GM19395 (cell line): ENCODE measurements around the gene LYAR.
"Not testable (repeated sequence)": the region's sequence is repeated elsewhere in the genome, so short reads cannot be mapped to it uniquely, and the experiment has no call there.

ENCODE experiments used
- ATAC-seq: cut with Tn5 transposase; IDR thresholded peaks from one replicate; pipeline ENCODE4 v1.9.1; 2021; ENCODE audit warnings: mild to moderate bottlenecking, moderate library complexity; ENCODE audit not compliant: unreplicated experiment

LYAR gene

DNA sequence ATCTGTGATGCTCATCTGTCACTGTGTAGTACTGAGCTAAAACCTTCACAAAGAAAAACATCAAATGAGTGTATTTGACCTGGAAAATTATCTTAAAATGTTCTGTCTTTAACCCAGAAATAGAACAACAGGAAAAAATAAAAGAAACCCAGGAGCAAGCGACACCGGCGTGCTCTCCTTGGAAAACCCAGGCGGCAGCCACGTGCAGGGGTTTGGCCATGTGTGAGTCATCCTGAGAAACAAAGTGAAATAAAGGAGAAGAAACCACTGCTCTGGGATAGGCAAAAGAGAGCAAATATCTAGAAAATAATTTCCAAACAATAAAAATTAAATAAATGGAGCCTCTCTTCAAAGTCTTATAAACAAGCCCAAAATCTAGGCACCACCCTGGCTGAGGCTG, 22.0 kb downstream of the LYAR start:
- no peak for ATAC-seq

DNA sequence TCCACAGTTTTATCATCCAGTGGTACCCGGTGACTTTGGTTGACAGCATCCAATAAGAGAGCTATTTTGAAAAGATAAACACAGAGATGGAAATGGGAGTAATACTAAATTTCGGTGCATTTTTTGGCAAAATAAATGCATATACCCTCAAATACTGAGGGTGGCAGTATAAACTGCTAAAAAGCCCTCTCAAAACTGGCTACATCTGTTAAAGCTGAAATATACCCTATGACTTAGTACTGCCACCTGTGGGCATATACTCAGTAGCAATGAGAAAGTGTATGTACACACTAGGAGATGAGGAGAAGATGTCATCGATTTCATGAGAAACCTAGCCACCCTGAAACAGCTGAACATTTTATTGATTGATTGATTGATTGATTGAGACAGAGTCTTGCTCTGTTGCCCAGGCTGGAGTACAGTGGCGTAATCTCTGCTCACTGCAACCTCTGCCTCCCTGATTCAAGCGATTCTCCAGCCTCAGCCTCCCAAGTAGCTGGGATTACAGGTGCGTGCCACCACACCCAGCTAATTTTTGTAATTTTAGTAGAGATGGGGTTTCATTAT, 29.7 kb downstream of the LYAR start:
- peak; percentile 67 for ATAC-seq

DNA sequence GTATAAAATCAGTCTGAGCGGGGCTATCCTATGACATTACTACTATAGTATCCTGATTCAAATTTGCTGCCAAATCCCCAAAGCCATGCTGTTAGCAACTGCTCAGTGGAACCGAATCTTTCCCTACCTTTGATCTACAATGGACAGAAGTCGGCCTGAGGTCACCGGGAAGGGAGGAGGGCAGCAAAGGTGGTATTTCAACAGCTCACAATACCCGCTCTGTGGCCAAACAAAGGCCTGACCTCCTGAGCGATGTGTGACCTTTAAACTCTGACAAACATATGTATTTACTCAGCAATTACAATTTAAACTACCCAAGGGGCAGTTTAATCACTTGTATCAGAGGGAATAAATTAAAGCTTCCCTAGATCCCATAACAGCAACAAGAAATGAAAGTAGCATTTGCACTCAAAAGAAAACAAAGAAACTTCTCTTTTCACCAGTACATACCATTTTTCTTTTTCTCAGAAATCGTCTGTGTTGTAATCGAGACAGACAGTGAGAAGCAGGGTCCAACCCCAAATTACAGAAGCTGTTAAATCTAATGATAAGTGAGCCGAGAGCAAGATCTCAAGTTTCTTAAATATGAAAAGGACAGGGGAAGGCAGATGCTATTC, 30.4 kb downstream of the LYAR start:
- ATAC-seq, result no peak

DNA sequence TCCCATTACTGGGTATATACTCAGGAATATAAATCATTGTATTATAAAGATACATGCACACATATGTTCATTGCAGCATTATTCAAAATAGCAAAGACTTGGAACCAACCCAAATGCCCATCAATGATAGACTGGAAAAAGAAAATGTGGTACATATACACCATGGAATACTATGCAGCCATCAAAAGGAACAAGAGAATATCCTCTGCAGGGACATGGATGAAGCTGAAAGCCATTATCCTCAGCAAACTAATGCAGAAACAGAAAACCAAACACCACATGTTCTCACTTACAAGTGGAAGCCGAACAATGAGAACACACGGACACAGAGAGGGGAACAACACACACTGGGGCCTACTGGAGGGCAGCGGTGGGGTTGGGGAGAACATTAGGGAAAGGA, 32.2 kb downstream of the LYAR start:
- ATAC-seq, result not testable (repeated sequence)

DNA sequence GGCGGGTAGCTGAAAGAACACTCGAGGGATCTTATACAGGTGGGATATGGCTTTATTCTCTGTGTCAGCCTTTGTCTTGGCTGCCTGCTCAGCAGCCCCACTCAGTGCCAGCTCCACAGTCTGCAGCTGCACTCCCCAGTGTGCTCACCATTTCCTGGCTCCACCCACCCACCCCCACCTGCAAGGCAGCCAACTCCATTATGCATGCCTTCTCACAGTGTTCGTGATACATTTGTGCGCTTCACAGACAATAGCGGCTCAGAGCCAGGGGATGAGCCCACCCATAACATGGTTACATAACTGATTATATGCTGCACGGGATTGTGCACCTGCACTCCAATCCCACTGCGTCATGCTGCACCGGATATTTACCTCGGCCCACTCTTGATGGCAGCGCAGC, 33.2 kb downstream of the LYAR start:
- no peak for ATAC-seq

DNA sequence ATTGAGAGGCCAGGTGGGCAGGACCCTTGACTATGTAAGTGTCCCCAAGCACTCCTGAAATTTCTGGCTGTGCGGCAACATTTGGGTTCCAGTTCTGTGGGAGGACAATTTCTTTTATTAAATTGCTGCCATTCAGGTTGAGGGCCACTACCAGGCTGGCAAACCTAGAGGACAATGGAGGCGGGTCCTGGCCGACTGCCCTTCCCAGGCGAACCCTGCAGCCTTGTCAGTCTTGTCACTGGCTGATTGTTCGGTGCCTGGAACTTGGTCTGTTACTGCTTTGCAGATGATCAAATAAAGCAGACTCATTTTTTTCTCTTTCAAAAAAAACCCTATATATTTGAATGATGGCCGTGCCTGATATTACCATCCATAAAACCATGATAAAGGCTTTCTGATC, 35.3 kb downstream of the LYAR start:
- no peak for ATAC-seq

DNA sequence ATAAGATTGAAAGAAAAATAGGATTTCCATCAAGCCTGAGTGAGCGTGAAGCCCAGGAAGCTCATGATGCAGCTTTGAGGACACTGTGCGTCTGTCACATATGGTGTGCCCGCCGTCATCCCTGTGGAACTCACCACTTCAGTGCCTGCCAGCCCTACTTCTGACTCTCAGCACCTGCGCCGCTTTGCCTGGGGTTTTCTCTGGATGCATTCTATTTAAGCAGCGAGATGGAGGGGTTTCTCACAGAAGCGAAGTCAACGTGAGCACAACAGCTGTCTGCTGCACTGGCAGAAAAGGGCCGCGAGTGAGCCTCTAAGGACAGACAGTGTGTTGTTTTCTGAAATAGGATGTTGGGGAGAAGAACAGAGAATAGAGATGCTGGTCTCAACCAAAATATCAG, 35.8 kb downstream of the LYAR start:
- no peak for ATAC-seq

DNA sequence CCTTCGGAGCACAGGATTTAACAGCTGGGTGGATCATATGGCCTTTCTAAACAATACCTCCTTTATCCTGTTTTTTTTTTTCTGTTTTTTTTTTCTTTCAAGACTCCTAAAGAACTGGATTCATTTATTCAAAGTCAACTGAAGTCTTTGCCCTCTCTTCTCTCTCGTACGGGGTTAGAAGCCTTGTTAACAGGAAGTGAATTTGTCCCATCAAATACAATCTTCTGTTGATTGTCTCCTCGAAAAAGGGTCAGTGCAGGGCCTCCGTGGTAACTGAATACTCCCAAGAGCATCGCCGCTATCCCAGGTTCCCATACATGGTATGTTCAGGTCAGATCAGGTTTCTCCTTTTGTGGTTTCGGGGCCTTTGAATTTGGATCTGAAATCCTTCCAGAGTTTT, 40.1 kb downstream of the LYAR start:
- no peak for ATAC-seq

DNA sequence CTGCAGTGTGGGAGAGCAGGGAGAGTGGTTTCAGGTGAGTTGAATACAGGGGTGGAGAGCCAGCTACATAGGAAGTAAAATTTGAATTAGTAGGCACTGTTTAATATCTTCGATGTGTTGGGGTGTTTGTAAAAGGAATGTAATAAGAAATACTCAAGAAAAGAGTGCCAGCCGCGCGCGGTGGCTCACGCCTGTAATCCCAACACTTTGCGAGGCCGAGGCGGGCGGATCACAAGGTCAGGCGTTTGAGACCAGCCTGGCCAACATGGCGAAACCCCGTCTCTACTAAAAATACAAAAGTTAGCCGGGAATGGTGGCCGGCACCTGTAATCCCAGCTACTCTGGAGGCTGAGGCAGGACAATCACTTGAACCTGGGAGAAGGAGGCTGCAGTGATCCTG, 40.6 kb downstream of the LYAR start:
- not testable (repeated sequence) for ATAC-seq

DNA sequence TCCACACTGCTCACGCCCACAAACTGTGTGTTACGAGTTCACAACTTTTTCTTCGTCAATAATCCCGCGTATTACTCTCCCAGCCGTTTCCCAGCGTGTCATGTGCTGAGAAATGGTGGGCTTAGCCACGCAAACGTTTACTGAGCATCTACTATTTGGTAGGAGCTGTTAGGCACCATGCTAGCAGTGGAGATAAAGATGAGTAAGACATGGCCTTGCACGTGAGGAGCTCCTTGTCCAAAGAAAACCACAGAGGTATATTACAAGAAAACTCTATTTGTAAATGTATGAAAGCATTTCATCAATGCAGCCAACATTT, 41.1 kb downstream of the LYAR start:
- ATAC-seq, result no peak

DNA sequence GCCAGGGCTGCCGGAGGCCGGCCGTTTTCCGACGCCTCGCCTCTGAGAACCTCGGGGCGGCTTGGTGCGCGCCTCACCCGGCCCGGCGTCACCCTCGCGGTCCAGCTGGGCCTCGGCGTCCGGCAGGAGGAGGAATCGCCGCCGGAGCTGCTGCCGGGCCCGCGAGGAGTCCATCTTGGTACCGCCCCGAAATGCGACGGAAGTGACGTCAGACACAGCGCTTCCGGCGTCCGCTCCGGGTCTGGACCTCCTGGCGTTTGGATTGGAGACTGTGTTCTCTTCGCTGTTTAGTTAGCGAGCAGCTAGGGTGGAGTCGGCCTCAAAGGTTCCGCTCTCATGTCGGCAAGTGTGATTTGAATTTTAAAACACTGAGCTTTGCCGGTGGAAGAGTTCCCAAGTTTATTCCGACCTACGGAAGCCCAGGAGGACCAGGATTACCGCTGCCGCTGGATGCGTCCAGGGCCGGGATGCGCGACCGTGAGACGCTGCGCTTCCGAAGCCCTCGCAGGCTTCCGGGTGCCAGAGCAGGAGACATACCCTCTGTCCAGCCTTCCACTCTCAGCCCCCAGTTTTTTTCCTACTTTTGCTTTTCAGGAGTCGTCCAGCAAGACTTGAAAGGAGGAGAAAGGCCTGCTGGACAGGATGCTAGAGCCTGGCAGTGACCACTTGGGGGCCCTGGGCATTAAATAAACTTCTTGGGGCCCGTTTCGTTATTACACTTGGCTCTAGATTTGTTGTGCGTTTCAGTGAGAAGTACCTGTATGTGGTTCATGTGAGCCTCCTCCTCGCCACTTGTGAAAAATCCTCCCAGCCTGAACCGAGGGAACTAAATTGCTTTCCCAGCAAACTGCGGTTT, 41.7 kb downstream of the LYAR start, which contains the start of gene TMEM128:
Gene TMEM128 (minus strand): TSS at position 195 of the 856 bp plus-strand sequence. CDS start 21 bp downstream, at position 174.
- ATAC-seq, result peak; percentile 96

DNA sequence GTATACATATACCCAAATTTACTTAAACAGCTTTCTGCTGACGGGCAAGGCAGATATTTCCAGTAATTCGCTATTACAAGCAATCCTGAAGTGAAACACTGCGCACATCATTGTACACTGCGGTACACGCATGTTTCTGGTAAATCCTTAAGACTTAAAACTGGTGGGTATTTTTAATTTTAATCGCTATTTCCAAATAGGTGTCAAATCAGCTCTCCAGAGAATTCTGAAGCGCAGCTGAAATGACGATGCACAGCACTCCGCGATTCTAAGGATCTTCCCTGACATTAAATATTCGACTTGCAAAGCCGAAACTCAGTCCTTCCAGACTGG, 42.3 kb downstream of the LYAR start:
- ATAC-seq, result peak; percentile 40

DNA sequence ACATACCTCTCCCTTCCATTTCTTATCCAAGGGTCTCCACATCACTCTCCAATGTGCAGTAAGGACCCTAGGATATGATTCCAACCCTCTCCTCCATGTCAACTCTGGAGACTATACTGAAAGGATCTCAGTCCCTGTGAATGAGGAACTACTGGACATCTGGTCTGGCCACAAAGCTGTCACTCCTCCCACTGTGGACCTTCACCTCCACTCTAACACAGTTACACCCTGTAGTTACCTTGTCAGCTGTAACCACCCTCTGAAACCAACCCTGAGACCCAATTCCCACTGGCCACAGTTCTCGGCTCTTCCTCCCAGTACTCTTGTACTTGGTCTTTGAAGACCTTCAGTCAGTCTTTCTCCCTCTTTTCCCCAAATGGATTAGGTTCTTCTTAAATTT, 44.8 kb downstream of the LYAR start:
- no peak for ATAC-seq

DNA sequence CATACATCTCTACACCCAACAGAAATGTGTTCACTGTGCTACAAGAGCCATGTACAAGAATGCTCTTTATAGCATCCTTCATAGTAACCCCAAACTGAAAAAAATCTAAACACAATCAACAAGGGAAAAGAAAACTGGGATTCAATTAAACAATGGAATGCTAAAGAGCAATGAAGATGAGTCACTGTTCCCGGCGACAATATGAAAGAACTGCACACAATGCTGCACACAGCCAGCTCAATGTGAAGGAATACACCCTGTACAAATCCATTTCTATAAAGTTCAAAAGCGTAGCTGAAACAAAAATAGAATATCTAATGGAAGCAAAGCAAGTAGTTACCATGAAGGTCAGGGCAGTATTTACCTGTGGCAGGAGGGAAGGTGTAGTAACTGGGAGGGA, 50.4 kb downstream of the LYAR start:
- ATAC-seq, result not testable (repeated sequence)

DNA sequence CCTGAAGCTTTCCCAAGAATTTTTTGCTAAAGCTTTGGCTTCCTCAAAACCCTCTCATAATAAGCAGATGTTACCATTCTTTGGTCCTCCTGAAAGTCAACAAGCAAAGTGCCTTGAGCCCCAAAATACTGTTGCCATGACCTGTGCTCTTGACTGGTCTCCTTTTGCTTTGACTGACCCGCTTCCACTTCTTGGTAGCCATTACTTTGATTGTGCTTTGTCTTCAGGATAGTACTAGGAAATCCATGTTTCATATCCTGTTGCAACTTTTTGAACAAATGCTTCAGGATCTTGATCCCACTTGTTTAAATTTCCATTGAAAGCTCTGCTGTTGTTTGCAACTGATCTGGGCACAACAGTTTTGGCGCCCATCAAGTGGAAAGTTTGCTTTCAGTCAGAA, 56.3 kb downstream of the LYAR start:
- no peak for ATAC-seq

DNA sequence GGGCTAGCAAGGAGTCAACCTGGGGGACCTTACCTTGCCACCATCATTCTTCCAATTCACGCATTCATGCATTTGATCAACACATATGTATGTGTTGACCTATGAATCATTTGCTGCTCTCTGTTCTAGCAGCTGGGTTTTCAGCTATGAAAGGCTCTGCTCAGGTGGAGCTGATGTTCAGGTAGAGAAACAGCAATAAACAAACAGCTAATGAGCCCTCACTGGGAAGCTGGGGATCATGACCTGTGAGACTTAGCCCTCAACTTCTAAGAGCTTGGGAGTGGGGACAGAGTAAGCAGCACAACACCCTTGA, 61.6 kb downstream of the LYAR start:
- ATAC-seq, result no peak

DNA sequence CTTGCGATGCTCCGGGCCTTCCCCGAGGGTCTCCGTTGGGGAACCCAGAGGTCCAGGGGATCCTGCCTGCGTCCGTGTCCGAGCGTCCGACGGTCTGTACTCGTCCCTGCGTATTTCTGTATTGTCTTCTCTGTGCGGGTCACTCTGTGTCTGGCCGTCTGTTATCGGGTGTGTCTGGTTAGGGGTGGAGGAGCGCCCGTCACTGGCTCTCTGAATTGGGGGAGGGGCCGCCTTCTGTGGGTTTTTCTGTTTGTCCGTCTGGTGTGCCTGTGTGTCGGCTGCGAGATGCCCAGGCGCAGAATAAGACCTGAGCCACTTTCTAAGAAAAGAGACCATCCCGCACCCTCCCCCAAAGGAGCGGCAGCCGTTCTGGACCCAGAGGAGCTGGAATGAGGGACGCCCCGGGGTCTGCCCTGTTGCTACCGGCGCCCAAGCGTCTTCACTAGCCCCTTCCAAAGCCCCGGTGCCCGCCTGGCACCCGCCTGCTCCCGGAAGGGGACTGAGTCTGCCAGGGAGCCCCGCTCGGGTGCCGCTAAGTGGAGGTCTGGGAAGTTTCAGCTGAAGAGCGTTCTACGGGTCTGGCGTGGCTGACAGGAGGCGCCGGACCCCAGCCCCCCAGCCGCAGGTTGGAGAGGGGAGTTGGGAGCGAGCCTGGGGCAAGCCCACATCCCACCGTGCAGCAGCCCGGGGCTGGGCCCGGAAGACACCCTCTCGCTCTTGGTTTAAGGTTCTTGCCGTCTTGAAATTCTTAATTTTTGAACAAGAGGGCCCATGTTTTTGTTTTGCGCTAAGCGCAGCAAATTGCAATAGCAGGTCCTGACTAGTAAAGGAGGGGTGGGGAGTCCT, 62.2 kb downstream of the LYAR start:
- ATAC-seq, result no peak

DNA sequence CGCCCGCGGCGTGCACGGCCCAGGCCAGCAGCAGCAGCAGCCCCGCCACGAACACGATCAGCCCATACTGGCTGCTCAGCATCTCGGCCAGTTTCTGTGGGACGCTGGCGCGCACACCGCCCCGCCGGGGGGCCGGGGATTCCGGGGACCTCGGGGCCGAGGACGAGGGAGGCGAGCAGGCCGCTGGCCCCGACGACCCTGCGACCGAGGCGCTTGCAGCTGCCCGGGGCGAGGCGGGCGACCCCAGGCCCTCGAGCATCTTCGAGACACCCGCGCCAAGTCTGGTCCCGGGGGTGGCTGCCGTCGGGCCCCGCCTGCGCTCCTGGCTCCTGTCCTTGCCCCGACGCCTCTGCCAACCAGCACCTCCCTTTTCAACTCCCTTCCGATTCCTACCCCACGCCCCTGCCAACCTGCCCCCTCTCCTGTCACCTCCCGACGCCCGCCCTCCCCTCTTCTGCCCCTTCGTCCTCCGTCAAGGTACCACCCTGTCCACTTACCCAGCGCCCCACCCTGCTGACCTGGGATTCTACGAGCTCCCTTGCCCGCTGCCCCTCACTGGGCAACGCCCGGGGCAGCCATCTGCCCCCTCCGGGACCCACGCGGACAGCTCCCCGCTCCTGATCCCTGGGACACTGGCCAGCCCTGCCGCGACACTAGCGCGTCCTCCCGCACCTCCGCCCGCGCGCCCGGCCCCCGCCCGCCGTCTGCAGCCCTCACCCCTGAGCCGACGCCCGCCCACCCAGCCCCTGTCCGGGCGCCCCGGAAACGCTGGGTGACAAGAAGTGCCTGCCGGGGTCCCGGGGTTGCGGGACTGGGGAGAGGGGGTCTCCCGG, 63.1 kb downstream of the LYAR start, which contains the start of gene OTOP1:
Gene OTOP1 (minus strand): TSS at position 324 of the 833 bp plus-strand sequence. CDS start 65 bp downstream, at position 259.
- no peak for ATAC-seq

DNA sequence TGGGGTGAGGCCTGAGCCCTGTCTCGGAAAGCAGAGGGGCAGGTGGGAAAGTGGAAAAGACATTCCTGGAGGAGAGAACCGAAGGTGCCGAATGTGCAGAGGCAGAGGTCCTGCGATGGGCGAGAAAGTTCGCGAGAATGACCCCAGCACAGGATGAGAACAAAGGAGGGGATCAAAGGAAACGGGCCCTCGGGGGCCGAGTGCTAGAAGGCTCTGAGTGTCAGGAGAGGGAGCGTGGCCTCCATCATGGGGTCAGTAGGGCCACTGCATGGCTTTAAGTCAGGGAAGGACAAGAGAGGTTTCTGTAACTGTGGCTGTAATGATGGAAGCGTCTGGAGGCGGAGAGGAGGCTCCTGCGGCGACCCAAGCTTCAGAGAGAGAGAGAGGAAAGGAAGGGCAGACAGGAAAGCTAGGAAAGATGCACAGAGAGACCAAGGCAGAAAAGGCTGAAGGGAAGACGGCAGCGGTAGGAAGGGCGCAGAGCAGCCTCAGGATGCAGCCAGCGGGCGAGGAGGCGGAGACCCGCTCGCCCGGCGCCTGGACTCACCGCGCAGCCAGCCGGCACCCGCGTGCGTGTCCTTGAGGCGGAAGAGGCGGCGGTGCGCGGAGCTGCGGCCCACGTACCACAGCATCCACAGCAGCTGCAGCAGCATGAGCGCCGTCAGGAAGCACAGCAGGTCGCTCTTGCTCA, 63.9 kb downstream of the LYAR start:
- ATAC-seq, result no peak
